ENCODE results near the gene CDH26. TPM values are rescaled to one million over a fixed set of nuclear protein-coding genes. Genes with fewer than 3 reads are reported as not detected.

Gene CDH26
- total and polyA plus RNA-seq, 9 of the 15 experiments (the other 6 are each of a cell fraction or from before 2014, with no cell fraction given), result 0.07 to 0.13 (median 0.10) TPM; not detected in 4

DNA sequence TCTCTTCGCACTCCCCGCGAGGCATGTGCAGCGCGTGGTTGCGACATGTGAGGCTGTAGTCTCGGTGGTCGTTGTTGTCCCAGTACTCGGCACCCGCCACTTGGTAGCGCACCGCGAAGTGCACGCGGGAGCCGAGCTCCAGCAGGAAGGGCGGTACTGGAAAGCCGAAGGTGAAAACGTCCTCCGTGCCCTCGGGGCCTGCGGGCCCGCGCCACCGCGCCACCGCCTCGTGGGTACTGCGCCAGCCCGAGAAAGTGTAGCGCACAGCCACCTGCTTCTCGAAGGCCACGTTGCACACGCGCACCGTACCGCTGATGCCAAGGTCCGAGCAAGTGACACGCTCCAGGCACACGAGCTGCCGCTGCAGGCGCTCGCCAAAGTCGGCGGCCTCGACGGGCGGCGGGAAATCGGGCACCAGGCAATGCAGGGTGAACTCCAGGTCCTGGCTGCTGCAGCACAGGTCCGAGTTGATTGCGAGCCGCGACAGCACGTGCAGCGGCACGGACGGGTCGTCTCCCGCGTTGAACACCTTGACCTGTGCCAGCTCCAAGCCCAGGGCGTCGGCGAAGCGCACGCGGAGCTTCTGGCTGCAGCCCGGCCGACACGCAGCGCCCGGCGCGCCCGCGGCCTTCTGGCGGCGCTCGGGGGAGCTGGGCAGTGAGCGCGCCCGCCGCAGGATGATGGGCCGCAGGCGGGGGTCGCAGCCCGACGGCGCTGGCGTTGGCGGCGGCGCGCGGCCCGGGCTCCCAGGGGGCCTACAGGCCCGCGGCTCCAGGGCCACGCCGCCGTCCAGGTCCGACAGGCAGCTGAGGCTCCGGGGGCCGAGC is 19.0 kb upstream of the CDH26 start (continued):
- TF ChIP-seq, protein P1, sequence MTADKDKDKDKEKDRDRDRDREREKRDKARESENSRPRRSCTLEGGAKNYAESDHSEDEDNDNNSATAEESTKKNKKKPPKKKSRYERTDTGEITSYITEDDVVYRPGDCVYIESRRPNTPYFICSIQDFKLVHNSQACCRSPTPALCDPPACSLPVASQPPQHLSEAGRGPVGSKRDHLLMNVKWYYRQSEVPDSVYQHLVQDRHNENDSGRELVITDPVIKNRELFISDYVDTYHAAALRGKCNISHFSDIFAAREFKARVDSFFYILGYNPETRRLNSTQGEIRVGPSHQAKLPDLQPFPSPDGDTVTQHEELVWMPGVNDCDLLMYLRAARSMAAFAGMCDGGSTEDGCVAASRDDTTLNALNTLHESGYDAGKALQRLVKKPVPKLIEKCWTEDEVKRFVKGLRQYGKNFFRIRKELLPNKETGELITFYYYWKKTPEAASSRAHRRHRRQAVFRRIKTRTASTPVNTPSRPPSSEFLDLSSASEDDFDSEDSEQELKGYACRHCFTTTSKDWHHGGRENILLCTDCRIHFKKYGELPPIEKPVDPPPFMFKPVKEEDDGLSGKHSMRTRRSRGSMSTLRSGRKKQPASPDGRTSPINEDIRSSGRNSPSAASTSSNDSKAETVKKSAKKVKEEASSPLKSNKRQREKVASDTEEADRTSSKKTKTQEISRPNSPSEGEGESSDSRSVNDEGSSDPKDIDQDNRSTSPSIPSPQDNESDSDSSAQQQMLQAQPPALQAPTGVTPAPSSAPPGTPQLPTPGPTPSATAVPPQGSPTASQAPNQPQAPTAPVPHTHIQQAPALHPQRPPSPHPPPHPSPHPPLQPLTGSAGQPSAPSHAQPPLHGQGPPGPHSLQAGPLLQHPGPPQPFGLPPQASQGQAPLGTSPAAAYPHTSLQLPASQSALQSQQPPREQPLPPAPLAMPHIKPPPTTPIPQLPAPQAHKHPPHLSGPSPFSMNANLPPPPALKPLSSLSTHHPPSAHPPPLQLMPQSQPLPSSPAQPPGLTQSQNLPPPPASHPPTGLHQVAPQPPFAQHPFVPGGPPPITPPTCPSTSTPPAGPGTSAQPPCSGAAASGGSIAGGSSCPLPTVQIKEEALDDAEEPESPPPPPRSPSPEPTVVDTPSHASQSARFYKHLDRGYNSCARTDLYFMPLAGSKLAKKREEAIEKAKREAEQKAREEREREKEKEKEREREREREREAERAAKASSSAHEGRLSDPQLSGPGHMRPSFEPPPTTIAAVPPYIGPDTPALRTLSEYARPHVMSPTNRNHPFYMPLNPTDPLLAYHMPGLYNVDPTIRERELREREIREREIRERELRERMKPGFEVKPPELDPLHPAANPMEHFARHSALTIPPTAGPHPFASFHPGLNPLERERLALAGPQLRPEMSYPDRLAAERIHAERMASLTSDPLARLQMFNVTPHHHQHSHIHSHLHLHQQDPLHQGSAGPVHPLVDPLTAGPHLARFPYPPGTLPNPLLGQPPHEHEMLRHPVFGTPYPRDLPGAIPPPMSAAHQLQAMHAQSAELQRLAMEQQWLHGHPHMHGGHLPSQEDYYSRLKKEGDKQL (CRISPR knock-in tag; IDR thresholded peaks at IDR 0.05; ENCODE audit: borderline replicate concordance), result no peak
- TF ChIP-seq ETV1 (tag; conservative IDR thresholded peaks at IDR 0.05; ENCODE audit: low read depth) (no peak), ZNF24 (IDR thresholded peaks at IDR 0.05) (no peak), NFYB (IDR thresholded peaks at IDR 0.05; ENCODE audit: extremely low read depth, insufficient read length) (no peak), ZNF324 (CRISPR knock-in tag; IDR thresholded peaks at IDR 0.05) (no peak), ZNF165 (CRISPR knock-in tag; IDR thresholded peaks at IDR 0.05; ENCODE audit: borderline replicate concordance) (no peak), ETS2 (tag; IDR thresholded peaks at IDR 0.05; ENCODE audit: borderline replicate concordance, poor library complexity, severe bottlenecking) (no peak), KLF10 (CRISPR knock-in tag; IDR thresholded peaks at IDR 0.05) (no peak), MCM5 (IDR thresholded peaks at IDR 0.05; ENCODE audit: low read depth) (no peak), ZNF134 (CRISPR knock-in tag; conservative IDR thresholded peaks at IDR 0.05) (no peak), TCF7 (IDR thresholded peaks at IDR 0.05; ENCODE audit: borderline replicate concordance) (no peak)
- TF ChIP-seq, protein P2, sequence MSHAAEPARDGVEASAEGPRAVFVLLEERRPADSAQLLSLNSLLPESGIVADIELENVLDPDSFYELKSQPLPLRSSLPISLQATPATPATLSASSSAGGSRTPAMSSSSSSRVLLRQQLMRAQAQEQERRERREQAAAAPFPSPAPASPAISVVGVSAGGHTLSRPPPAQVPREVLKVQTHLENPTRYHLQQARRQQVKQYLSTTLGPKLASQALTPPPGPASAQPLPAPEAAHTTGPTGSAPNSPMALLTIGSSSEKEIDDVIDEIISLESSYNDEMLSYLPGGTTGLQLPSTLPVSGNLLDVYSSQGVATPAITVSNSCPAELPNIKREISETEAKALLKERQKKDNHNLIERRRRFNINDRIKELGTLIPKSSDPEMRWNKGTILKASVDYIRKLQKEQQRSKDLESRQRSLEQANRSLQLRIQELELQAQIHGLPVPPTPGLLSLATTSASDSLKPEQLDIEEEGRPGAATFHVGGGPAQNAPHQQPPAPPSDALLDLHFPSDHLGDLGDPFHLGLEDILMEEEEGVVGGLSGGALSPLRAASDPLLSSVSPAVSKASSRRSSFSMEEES (CRISPR knock-in tag; IDR thresholded peaks at IDR 0.05), result no peak
- TF ChIP-seq, protein P3, sequence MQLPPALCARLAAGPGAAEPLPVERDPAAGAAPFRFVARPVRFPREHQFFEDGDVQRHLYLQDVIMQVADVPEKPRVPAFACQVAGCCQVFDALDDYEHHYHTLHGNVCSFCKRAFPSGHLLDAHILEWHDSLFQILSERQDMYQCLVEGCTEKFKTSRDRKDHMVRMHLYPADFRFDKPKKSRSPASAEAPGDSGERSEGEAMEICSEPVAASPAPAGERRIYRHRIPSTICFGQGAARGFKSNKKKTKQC (CRISPR knock-in tag; IDR thresholded peaks at IDR 0.05), result no peak
- TF ChIP-seq, protein P4, sequence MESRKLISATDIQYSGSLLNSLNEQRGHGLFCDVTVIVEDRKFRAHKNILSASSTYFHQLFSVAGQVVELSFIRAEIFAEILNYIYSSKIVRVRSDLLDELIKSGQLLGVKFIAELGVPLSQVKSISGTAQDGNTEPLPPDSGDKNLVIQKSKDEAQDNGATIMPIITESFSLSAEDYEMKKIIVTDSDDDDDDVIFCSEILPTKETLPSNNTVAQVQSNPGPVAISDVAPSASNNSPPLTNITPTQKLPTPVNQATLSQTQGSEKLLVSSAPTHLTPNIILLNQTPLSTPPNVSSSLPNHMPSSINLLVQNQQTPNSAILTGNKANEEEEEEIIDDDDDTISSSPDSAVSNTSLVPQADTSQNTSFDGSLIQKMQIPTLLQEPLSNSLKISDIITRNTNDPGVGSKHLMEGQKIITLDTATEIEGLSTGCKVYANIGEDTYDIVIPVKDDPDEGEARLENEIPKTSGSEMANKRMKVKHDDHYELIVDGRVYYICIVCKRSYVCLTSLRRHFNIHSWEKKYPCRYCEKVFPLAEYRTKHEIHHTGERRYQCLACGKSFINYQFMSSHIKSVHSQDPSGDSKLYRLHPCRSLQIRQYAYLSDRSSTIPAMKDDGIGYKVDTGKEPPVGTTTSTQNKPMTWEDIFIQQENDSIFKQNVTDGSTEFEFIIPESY (CRISPR knock-in tag; IDR thresholded peaks at IDR 0.05), result peak; percentile 98
- TF ChIP-seq, protein P5, sequence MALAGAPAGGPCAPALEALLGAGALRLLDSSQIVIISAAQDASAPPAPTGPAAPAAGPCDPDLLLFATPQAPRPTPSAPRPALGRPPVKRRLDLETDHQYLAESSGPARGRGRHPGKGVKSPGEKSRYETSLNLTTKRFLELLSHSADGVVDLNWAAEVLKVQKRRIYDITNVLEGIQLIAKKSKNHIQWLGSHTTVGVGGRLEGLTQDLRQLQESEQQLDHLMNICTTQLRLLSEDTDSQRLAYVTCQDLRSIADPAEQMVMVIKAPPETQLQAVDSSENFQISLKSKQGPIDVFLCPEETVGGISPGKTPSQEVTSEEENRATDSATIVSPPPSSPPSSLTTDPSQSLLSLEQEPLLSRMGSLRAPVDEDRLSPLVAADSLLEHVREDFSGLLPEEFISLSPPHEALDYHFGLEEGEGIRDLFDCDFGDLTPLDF (CRISPR knock-in tag; IDR thresholded peaks at IDR 0.05), result no peak
